ENCODE measurements around the gene CRTAC1. TPM values are rescaled to one million over a fixed set of nuclear protein-coding genes. Genes with fewer than 3 reads are reported as not detected.

Gene CRTAC1
- total and polyA plus RNA-seq, 9 of the 15 experiments (the other 6 are each of a cell fraction or from before 2014, with no cell fraction given), result not detected

- H3K9me1 ChIP-seq (ENCODE audit: control insufficient read depth, insufficient read depth, low read length), result no peaks in the 10 kb centered on the region
- intact Hi-C loops (cut with micrococcal nuclease), result no loop called here
- ChIA-PET POLR2A (no interaction called here), CTCF (ENCODE audit: low intra/inter-chr PET ratio) (interaction anchor here (1.2 kb wide), 1 partner anchor 114 kb away, joined by 3 read pairs; no protein-coding TSS in a partner anchor)
- TF ChIP-seq ZBTB8A (IDR thresholded peaks at IDR 0.05; ENCODE audit: partially characterized antibody) (no peak), RNF219 (CRISPR knock-in tag; IDR thresholded peaks at IDR 0.05) (no peak), ZNF121 (CRISPR knock-in tag; conservative IDR thresholded peaks at IDR 0.05) (no peak), L3MBTL2 (IDR thresholded peaks at IDR 0.05) (no peak), ELF1 (tag; IDR thresholded peaks at IDR 0.05) (no peak), ZNF445 (CRISPR knock-in tag; IDR thresholded peaks at IDR 0.05; ENCODE audit: low read depth) (no peak), RBM22 (IDR thresholded peaks at IDR 0.05; ENCODE audit: low read depth, low read length, poor library complexity, severe bottlenecking) (no peak), MAFG (tag; conservative IDR thresholded peaks at IDR 0.05) (no peak), ZNF668 (CRISPR knock-in tag; IDR thresholded peaks at IDR 0.05) (no peak), EZH2 (IDR thresholded peaks at IDR 0.05; ENCODE audit: borderline replicate concordance, low read depth, low read length) (no peak), TGIF2 (CRISPR knock-in tag; IDR thresholded peaks at IDR 0.05) (no peak), NCOR1 (IDR thresholded peaks at IDR 0.05) (no peak), THRAP3 (IDR thresholded peaks at IDR 0.05; ENCODE audit: borderline replicate concordance) (no peak), ZFP36 (IDR thresholded peaks at IDR 0.05; ENCODE audit: low read depth, low read length, partially characterized antibody) (no peak), JUN (IDR thresholded peaks at IDR 0.05; ENCODE audit: borderline replicate concordance, low read depth, low read length) (no peak), JUN (CRISPR knock-in tag; IDR thresholded peaks at IDR 0.05; ENCODE audit: borderline replicate concordance) (no peak), ZNF12 (CRISPR knock-in tag; IDR thresholded peaks at IDR 0.05) (no peak), TEAD1 (CRISPR knock-in tag; IDR thresholded peaks at IDR 0.05) (no peak), NCOA4 (IDR thresholded peaks at IDR 0.05; ENCODE audit: partially characterized antibody) (no peak)
- no peak overlapping the region for H2AFZ ChIP-seq (ENCODE audit: low read depth, low read length)
- H3K27me3 ChIP-seq (ENCODE audit: control insufficient read depth in 2 of 2, insufficient read depth in 2 of 2, low read length in 2 of 2), result peaks cover 0 to 22% of the 10 kb centered on the region in 2 experiments; a peak in 2 of 5 replicates
- H3K36me3 ChIP-seq (ENCODE audit: control insufficient read depth, insufficient read depth, low read length), result no peaks in the 10 kb centered on the region
- H3K79me2 ChIP-seq (ENCODE audit: control insufficient read depth, insufficient read depth, low read length), result no peaks in the 10 kb centered on the region
- no peak overlapping the region for H3K9ac ChIP-seq (ENCODE audit: insufficient read depth in 1 of 2, low read depth in 2 of 2, low read length in 2 of 2)
- H4K20me1 ChIP-seq (replicated peaks; ENCODE audit: control insufficient read depth, insufficient read depth, low read length), result 0 out of 2 replicates have a peak, but pooled peaks cover 3% of the 10 kb centered on the region
- ATAC-seq (no peak), DNase-seq (ENCODE audit: extremely low read depth in 1 of 4, low spot score in 3 of 4) (no peak), FAIRE-seq (no peak)
- no TSS peak for BruUV-seq (replicated peaks)
- no peak overlapping the region for H3K4me2 ChIP-seq (ENCODE audit: insufficient read depth, low read length)
- H3K4me1 ChIP-seq (replicated peaks in 1 of 2; ENCODE audit: control insufficient read depth in 2 of 2, insufficient read depth in 2 of 2, low read length in 2 of 2), result no peaks in the 10 kb centered on the region; a peak in 1 of 5 replicates
- 3% methylated on average over 15 of the region's 44 CpGs for WGBS (ENCODE audit: insufficient coverage, low coverage, missing lambda C conversion rate)
- in situ Hi-C loops (cut with MboI), result no loop called here
- H3K9me3 ChIP-seq (replicated peaks; ENCODE audit: control insufficient read depth, insufficient read depth, low read depth, low read length), result no peaks in the 10 kb centered on the region
- H3K27ac ChIP-seq (ENCODE audit: extremely low read depth, low read depth, low read length), result no peak overlapping the region
- no peak overlapping the region for H3K4me3 ChIP-seq
Measured at GRCh38 chr10:98029149-98030092, 1.0 kb downstream of the CRTAC1 start.
